Inflammatory macrophage (primary cell): ENCODE results near the gene NDFIP1.
"Not testable (repeated sequence)": the region's sequence is repeated elsewhere in the genome, so short reads cannot be mapped to it uniquely, and the experiment has no call there.

Experiments
- DNase-seq, 2 donors: peaks; one replicate each; pipeline ENCODE4 v3.0.0-alpha.2; 2020 to 2022

NDFIP1 gene

DNA sequence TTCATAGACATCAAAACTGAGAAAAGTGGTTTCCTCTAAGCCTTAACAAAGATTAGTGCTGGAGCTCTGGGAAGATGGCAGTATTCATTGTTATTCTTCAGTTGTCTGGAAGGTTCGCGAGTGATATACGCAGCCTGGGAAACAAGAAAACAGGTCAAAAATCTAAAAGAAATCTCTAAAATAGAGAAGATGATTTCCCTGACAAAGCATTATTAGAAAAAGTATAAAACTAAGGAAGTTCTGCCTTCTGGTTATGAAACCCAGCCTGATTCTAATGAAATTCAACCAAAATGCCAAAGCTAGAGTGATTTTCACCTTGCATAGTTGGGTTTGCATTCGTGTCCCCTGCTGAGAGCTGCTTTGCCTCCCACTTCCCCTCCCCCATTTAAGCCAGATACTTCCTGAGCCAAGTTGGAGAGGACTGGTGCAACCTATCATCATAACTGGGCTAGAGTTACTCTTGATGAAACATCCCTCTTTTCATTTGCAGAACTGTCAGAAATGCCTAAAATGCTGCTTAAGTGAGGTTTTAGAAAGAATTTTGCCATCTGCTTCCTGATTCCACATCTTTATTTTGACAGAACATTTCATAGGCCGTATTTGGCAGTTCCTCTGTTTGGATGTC, 48.4 kb downstream of the NDFIP1 start:
- peak; percentile 69 to 81 for DNase-seq

DNA sequence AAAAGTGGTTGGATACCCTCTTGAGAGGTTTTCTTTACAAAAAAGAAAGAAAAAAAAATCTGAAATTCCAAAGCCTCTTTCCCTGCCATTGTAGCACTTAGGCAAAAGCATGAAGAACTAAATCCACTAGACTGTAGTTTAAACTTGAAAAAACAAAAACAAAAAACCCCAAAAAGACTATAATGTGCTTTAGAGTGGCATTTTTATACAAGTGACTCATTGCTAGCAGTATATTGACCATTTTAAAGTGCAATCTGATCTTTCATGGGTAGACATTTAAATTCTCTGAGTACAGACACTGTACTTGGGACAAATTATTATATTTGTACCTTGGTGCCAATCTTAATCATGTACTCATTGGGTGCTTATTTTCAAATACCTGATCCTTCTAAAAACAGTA, 50.8 kb downstream of the NDFIP1 start:
- DNase-seq: no peak

DNA sequence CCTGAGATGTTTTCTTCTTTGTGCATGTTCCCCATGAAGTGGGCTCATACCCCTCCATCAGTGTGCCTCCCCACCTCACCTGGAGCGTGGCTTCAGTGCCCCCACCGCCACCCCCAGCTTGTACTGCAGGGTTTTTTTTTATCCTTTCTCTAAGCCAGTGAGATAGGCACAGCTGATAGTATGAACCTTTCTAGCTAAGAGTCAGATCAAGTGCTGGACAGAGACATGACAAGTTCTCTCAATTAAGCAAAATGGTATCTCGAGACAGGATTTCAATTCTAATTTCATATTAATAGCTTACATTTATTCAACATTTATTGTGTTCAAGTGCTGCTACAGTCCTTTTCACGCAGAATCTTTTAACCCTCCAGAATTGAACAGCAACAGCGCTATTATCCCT, 55.7 kb downstream of the NDFIP1 start:
- no peak for DNase-seq

DNA sequence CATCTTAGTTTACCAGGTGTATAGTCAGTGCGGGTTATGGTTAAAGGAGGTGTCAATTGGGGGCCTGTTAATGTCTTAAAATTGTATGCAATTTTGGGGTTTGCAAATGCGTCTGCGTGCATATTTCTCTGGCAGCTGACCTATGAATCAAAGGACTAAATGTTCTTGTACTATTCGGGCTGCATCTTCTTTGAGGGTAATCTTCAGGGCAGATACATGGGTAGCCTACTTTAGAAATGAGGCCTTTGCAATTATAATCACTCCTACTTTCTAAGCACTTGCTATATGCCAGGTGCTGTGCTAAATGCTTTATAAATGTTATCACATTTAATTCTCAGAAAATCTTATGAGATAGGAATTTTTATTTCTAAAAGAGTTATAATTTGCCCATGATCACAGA, 58.2 kb downstream of the NDFIP1 start:
- DNase-seq: no peak

DNA sequence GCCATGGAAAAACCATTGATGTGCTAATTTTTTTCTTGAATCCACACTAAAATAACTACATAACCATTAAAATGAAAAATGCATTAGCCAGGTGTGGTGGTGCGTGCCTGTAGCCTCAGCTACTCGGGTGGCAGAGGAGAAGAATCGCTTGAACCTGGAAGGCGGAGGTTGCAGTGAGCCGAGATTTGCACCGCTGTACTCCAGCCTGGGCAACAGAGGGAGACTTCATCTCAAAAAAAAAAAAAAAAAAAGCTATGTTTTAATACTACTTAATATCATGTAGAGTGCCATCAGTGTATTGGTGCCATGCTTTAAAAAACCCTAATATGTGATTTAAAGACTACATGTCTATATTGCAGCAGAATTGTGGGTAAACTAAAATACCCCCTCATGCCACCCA, 58.9 kb downstream of the NDFIP1 start:
- no peak for DNase-seq

DNA sequence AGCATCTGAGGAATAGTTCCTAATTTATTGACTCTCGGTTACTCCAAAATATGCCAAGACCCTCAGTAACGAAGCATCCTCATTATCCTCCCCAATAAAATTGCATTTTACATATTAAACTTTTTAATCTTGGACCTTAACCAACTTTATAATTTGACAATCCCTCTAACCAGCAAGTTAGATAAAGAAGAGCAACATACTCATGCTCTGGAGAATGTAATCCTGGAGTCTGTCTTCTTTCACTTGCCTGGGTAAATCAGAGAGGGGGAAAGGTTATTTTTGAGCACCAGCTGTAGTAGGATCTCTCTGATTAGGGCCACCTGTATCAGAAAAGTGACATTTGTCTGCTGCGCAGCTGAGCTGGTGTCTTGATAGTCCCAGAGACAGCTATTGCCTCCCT, 59.8 kb downstream of the NDFIP1 start:
- DNase-seq: no peak

DNA sequence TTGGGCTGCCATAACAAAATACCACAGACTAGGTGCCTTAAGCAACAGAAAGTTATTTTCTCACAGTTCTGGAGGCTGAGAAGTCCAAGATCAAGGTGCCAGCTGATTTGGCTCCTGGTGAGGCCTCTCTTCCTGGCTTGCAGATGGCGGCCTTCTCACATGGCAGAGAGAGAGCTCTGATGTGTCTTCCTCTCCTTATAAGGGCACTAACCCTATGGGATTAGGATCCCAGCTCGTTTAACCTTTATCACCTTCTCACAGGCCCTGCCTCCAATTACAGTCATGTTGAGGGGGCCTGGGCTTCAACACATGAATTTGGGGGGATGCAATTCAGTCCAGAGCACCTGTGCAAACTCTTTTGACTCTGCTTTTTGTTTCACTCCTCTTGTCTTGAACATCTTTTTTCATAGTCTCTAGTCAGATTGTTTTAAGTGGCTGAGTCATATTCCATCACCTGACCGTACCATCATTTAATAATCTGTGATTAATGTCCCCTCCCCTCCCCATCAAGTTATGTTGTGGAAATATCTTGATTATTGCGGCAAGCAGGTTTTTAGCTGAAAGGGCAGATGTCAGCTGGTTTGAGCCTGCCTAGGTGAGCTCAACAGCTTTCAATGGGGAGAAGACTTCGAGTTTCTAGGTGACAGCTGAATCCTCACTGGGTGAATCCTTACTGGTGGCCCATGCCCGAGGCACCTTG, 61.8 kb downstream of the NDFIP1 start:
- no peak for DNase-seq

DNA sequence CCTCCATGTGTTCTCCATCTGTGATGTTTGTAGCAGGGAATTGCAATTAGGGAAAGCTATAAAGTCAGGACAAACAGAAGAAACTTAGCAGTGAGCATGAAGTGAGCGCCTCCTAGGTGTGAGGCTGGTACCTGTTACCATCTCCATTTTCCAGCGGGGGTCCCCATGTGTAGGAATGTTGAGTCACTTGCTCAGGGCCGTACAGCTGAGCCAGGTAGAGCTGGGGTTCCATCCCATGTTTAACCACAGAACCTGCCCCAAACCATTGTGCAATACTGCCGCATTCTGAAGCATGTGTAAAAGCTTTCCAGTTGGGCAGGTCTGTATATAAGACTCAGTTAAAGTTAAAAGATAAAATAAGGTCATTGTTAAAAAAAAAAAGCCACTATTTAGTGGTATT, 62.7 kb downstream of the NDFIP1 start:
- DNase-seq: no peak

DNA sequence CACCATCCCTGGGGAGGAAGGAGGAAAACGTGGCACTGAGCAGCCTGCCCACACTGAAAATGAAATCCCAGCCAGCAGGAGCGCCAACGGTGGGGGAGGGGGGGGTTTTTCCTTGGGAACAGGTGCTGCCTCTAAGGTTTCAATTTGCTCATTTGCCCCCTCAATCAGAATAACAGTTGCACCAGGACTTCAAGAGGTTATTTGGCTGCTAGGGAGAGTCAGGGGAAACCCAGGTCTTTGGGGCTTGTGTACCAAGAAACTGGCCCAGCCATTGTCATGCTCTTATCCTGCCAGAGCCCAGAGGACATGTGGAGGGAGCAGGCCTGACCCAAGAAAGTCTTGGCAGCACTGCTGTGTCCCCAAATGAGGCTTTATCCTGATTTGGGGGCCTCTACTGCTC, 66.5 kb downstream of the NDFIP1 start:
- no peak for DNase-seq

DNA sequence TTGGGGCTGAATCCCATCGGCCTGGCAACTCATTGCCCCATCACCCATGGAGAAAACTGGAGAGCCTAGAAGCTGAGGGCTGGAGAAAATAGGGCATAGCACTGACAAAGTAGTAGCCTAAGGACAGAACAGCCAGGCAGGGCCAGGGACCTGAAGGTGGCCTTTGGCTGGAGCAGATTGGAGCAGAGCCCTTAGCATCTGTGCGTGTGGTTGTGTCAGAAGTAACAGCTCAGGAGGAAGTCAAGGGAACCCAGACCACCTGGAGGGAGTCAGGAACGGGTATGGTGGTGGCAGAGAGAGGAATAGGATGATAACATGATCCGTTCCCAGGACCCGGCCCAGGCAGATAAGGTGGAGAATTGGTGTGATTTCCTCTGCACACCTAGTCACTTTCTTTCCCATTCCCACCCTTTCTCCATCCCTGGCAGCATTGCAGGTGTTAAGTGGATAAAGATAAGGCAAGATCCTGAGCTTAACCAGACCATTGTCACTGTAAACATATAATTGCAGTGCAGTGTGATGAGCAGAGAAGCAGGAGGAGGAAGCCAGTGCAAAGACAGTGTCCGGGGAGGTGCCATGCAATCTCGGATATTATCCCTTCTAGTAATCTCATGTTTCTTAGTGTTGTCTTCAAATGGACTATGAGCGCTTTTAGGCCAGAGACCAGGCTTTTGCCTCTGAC, 67.0 kb downstream of the NDFIP1 start:
- DNase-seq: no peak

DNA sequence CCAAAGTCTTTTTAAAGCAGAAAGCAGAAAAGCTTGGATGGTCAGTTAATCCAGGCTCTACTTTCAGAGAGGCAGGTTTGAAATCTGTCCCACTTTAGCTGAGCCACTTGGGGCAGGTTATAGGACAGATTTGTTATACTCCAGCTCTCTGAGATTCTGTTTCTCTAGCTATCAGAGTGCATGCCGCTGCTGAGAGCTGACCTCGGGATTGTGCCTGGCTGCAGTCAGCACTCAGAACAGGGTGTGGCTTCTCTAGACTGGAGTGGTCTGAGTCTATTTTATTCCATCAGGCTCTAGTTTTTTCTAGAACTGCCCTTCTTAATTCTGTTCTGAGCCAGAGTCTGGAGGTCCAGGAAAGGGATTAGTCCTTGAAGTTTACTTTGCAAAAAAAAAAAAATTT, 67.7 kb downstream of the NDFIP1 start:
- no peak for DNase-seq

DNA sequence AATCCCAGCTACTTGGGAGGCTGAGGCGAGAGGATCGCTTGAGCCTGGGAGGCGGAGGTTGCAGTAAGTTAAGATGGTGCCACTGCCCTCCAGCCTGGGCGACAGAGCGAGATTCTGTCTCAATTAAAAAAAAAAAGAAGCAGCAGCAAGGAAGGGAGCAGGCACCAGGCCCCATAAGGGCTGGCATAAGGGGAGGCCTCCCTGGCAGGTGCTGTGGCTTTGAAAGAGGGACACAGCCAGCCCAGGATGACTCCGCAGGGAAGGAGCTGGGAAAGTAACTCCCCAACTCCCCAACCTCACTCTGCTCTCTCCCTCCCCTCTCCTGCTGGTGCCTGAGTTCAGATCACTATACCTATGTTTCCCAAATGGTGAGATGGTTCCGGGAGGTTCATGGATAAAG, 70.1 kb downstream of the NDFIP1 start:
- DNase-seq: no peak

DNA sequence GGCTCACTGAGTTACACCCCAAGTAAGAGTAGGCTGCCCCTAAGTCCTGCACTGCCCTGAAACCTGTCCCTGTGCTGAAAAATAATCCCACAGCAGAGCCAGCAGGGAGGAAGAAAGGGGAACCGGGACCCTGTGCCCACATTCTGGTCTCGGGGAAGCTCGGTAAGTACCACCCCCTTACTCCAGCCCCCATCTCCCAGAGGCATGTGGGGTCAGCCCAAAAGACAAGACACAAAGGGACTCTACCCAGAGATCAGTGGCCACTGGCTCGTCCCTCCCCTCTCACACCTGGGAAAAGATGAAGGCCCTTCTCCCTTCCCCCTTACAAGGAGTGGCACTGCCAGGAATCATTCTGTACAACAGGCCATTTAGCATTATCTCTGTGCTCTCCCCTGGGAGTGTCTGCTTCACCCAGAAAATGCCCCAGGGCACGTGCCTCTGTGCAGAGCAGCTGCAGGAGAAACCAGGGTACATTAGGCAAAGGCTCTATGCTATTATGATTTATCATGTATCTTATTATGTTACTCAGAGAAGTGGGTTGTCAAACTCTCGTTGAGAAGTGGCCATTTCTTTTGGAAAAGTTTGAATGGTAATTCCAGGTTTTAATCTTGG, 71.3 kb downstream of the NDFIP1 start:
- no peak for DNase-seq

DNA sequence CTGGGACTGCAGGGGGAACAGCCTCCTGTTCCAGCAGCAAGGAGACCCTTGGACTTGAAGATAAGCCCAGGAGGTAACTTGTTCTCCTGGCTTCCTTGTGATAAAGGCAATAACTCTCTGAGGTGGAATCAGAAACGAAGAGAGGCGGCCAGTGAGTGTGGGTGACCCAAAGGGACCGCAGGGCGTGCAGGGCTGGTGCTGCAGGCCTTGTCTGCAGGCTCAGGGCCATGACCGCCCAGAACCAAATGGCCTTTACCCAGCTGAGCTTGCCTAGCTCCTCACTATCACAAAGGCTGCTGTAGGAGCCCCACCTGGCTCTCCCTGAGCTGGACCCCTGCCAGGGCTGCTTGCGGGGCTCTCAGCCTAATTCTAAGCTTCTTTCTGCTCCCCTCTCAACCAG, 72.5 kb downstream of the NDFIP1 start:
- DNase-seq: no peak

DNA sequence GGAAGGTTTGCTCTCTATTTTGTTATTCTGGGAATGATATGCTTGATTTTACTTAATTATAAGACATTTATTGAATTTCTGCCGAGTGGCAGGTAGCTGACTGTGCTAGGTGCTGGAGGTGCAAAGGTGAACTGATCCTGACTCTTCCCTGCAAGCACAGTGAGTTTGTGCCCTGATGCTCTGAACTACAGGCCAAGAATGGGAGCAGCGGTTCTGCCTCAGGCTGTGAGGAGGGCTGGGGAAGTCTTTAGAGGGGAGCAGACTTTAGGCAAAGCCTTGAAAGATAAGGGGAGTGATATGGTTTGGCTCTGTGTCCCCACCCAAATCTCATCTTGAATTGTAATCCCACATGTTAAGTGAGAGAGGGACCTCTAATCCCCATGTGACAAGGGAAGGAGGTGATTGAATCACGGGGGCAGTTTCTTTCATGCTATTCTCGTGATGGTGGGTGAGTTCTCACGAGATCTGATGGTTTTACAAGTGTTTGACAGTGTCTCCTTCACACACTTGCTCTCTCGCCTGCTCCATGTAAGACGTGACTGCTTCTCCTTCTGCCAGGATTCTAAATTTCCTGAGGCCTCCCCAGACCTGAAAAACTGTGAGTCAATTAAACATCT, 73.1 kb downstream of the NDFIP1 start:
- no peak for DNase-seq

DNA sequence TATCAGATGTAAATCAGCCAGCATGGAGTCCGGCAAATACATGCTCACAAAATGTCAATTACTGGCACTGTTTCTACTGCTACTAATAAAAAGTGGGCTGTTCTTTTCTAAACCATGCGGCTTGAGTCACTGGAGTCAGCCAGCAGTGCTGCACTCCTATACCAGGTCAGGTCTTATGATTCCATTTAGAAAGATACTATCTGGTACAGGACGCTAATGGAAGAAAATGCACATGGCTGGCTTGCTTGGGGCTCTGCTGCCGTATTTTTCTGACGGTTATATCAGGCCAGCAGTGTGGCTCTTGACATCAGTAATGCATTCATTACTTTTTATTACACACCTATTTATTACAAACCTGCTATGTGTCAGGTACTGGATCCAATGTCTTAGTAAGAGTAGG, 74.3 kb downstream of the NDFIP1 start:
- no peak for DNase-seq

DNA sequence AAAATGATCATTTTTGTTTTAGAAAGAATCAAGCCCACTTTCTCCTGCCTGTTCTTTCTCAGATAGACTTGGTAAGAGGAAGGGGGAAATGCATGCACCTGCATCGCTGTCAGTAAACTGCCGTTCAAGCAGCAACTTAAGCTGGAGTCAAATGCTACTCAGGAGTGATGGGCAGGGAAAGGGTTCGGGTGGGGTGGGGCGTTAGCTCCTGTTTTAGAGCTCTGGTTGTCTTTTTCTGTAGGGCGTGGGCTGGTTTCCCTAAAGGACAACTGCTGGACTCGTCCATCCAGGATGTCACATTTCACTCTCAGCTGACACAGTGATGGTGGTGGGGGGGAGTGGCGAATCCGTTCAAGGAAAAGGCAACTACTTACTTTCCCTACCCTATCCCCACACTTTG, 75.0 kb downstream of the NDFIP1 start:
- DNase-seq: no peak

DNA sequence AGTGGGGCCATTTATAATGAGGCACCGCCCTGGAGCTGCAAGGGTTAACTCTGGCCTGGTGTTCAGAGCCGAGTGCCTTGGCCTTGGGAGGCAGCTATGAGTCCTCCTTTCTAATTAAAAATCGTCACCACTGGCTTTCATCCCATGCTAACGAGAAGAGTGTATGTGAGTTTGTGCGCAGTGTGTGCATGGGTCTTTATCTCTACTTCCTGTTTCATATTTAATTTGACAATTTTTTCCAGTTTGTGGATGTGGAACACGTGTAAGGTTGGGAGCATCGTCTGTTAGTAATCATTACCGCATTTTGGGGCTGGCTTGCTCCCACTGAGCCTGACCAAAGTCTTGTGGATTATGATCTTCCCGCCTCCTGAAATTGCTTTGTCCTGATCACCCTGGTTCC, 76.4 kb downstream of the NDFIP1 start:
- DNase-seq: no peak

DNA sequence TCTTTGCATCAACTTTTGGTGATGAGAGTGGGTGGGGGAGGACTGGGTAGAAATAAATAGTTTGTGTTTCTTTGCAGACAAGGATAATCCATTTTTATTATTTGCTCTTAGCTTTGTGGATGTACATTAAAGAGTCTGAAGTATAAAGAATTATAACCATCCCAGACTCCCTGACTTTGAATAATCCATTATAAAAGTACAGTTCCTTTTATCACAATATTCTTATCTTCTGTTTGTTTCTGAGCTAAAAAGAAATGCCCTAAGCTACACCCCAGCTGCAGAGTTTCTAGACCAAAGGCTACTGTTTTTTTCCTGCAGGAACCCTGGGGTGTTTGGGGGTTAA, 77.9 kb downstream of the NDFIP1 start:
- no peak for DNase-seq

DNA sequence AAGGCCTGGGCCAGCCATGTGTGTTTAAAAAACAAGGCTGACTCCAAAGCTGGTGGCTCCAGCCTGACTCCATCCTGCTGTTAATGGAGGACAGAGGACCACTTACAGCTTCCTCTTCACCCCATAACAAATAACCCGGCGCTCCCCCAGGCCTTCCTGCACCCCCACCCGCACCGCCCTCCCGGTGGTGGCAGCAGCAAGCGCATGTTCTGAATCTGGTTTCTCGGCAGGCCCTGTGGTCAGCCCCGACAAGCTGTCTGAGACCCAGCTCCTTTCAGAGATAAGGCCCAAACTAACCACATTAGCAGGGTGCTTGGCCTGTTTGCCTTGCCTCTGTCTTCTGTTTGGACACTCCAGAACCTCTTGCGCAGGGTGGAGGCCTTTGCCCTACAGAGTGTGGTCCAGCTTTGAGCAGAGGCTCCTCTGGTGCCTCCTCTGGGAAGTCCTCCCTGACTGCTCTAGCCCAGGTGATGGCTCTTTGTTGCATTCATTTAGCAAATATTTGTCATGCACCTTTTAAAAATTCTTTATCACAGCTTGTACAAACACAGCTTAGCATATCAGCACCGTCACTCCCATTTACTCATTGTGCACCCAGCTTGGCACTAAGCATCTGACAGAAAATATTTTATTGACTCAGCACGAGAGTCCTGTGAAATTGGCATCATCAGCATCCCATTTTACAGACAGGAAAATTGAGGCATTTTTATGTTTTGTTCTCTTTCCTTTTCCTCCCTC, 78.4 kb downstream of the NDFIP1 start:
- DNase-seq: no peak

DNA sequence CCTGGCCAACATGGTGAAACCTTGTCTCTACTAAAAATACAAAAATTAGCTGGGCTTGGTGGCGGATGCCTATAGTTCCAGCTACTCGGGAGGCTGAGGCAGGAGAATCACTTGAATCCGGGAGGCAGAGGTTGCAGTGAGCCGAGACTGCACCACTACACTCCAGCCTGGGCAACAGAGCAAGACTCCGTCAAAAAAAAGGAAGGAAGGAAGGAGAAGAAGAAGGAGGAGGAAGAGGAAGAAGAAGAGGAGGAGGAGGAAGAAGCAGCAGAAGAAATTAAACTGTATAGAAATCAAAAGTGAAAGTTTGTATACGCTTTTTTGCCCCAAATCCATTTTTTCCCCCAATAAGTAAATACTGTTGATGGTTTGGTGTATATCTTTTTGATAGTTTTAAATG, 80.1 kb downstream of the NDFIP1 start:
- DNase-seq: not testable (repeated sequence)

DNA sequence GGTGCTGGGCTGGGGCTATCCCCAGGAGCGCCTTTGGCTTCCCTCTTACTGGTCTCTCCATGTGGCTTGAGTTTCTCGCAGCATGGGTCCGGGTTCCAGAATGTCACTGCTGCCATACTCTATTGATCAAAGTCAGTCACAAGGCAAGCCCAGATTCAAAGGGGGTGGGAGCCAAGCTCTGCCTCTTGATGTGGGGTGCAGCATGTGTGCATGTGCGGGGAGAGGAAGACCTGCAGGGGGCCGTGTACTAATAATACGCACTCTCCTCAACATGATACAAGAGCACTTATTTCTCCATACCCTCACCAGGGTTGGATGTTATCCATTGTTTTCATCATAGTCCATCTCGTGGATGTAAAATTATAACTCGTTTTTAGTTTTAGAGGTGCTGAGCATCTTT, 81.2 kb downstream of the NDFIP1 start:
- DNase-seq: no peak

DNA sequence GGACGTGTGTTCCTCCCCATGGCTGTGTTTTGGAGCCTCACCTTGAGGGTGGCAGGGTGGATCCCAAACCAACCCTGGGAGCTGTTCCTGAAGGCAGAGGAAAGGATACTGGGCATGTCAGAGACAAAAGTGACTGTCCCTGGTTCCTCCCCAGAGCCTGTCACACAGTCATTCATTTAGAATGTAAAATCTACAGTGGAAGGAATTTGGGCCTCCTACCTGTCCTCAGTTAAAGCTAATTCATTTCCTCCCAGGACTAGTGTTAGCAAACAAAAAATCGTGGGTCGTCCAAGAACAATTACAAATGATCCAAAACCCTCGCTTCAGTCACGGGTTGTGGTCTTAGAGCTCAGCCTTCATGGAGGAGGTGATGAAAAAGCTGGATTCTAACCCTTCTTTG, 83.2 kb downstream of the NDFIP1 start:
- no peak for DNase-seq
